HG03139 (cell line): ENCODE data around the gene ACACB.

ENCODE experiments used
- ATAC-seq: cut with Tn5 transposase; IDR thresholded peaks from one replicate; pipeline ENCODE4 v1.9.1; 2021; ENCODE audit not compliant: unreplicated experiment

The ACACB gene

GRCh38 chr12:109247831-109248654, 131.7 kb downstream of the ACACB start:
- no peak for ATAC-seq

- ATAC-seq = no peak
These were observed 134.1 kb downstream of the ACACB start for GRCh38 chr12:109250523-109250922.

- no peak for ATAC-seq
These were observed 136.4 kb downstream of the ACACB start for GRCh38 chr12:109252799-109253198.

- ATAC-seq = no peak
These were observed 137.6 kb downstream of the ACACB start for GRCh38 chr12:109253913-109254544.

- ATAC-seq = no peak
These were observed 139.0 kb downstream of the ACACB start for GRCh38 chr12:109255377-109255776.

GRCh38 chr12:109256011-109256410, 139.6 kb downstream of the ACACB start:
- no peak for ATAC-seq

- no peak for ATAC-seq
These were observed 141.8 kb downstream of the ACACB start for GRCh38 chr12:109258201-109258600.

GRCh38 chr12:109258607-109259544, 142.5 kb downstream of the ACACB start:
- ATAC-seq = no peak

GRCh38 chr12:109259545-109259895, 143.1 kb downstream of the ACACB start:
- no peak for ATAC-seq

- no peak for ATAC-seq
These were observed 144.7 kb downstream of the ACACB start for GRCh38 chr12:109261087-109261486.

- ATAC-seq = no peak
These were observed 145.6 kb downstream of the ACACB start for GRCh38 chr12:109261939-109262338.

- no peak for ATAC-seq
These were observed 147.1 kb downstream of the ACACB start for GRCh38 chr12:109263439-109263838.

GRCh38 chr12:109264095-109264942, 147.9 kb downstream of the ACACB start:
- ATAC-seq = no peak

GRCh38 chr12:109264943-109265650, 148.7 kb downstream of the ACACB start:
- ATAC-seq = no peak

GRCh38 chr12:109266106-109266879, 149.9 kb downstream of the ACACB start:
- no peak for ATAC-seq

- no peak for ATAC-seq
These were observed 151.0 kb downstream of the ACACB start for GRCh38 chr12:109267361-109267760.

GRCh38 chr12:109268896-109269295, 152.5 kb downstream of the ACACB start:
- no peak for ATAC-seq

- ATAC-seq = no peak
These were observed 153.0 kb downstream of the ACACB start for GRCh38 chr12:109269428-109269827.

GRCh38 chr12:109270494-109270893, 154.1 kb downstream of the ACACB start:
- ATAC-seq = no peak
